DMS 273 (cell line): ENCODE results near the gene OR13C8.
"Not testable (repeated sequence)": the region's sequence is repeated elsewhere in the genome, so short reads cannot be mapped to it uniquely, and the experiment has no call there.

ENCODE experiments used
- DNase-seq: peaks from one replicate; lab custom pipeline; 2025; ENCODE audit not compliant: unreplicated experiment; lab: John Stamatoyannopoulos, UW

The OR13C8 gene, protein sequence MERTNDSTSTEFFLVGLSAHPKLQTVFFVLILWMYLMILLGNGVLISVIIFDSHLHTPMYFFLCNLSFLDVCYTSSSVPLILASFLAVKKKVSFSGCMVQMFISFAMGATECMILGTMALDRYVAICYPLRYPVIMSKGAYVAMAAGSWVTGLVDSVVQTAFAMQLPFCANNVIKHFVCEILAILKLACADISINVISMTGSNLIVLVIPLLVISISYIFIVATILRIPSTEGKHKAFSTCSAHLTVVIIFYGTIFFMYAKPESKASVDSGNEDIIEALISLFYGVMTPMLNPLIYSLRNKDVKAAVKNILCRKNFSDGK

GRCh38 chr9:104568868-104569267 is at the start of gene OR13C8:
Gene OR13C8 (plus strand): TSS chr9:104569168. CDS start chr9:104569168, 0 bp downstream.
- DNase-seq, result no peak

- not testable (repeated sequence) for DNase-seq
Observed at GRCh38 chr9:104520241-104520640, 48.7 kb upstream of the OR13C8 start.

DNA sequence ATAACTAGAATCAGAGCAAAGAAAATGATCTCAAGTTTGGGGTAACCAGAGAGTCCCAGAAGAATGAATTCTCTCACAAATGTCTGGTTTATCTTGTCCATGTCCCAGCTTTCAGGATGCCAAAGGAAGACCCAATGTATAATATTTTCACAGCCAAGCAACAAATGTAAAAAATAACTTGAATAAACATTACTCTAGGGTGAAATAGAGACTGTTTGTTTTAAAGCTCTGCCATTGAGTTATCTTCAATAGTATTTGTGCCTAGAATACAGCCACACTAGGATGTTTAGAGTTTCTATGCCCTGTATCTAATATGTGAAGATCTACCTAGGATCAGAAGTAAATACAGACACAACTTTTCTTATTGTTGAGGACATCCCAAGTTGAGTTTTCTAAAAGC is 41.9 kb upstream of the OR13C8 start, which contains the start of gene OR13C4:
Gene OR13C4, minus strand, starts transcription at position 101 of the 400 bp plus-strand sequence. Its CDS starts 0 bp downstream, at position 101.
- no peak for DNase-seq

DNA sequence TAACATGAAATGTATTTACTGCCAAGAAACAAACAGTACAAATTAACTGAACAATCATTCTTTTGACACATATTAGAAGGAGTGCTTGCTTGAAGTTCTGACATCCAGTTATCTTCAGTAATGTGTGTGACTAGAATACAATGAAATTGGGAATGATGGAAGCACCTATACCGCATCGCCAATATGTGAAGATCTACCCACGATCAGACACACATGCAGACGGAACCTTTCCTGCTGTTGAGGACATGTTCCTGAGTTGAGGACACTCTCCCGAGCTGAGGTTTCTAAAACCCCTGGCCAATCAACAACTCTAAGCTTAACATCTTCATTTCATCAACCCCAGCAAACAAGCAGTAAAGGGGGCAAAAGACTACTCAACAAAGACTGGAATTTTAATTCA is 32.2 kb upstream of the OR13C8 start, which contains the start of gene OR13C3:
Gene OR13C3, minus strand, starts transcription at position 101 of the 400 bp plus-strand sequence. CDS start 133 bp downstream, outside the sequence.
- no peak for DNase-seq

DNA sequence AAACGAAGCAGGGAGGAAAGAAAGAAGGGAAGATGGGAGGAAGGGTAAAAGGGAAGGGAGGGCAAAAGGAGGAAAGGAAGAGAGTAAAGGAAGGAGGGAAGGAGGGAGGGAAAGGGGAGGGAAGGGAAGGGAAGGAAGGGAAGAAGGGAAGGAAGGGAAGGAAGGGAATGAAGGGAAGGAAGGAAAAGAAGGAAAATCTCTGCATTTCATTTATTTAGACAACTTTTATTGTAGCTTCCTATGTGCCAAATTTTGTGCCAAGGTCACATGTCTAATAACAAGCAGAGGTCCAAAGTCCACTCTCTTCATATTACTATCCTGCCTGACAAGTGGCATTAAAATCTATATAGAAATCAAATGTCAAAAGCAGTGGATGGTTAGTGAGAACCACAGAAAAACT is 29.7 kb upstream of the OR13C8 start:
- no peak for DNase-seq

- no peak for DNase-seq
Observed at GRCh38 chr9:104544644-104545043, 24.3 kb upstream of the OR13C8 start.

GRCh38 chr9:104553261-104553660 is 15.7 kb upstream of the OR13C8 start:
- DNase-seq, result no peak

- DNase-seq, result no peak
Observed at GRCh38 chr9:104555521-104555920, 13.4 kb upstream of the OR13C8 start.

- DNase-seq, result no peak
Observed at GRCh38 chr9:104556830-104557634, 11.9 kb upstream of the OR13C8 start.

- DNase-seq, result no peak
Observed at GRCh38 chr9:104564358-104564757, 4.6 kb upstream of the OR13C8 start.

DNA sequence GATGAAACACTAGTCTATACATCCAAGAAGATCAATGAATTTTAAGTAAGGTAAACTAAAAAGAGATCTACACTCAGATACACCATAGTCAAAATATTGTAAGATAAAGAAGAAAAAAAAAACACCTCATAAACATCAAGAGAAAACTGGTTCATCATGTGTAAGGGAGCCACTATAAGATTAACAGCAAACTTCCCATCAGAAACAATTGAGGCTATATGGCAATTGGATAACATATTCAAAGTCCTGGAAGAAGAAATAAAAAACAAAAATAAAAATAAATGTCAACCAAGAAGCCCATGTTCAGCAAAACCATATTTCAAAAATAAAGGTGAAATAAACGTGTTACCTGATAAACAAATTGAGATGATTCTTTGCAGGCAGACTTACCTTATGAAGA is 3.6 kb downstream of the OR13C8 start:
- no peak for DNase-seq

DNA sequence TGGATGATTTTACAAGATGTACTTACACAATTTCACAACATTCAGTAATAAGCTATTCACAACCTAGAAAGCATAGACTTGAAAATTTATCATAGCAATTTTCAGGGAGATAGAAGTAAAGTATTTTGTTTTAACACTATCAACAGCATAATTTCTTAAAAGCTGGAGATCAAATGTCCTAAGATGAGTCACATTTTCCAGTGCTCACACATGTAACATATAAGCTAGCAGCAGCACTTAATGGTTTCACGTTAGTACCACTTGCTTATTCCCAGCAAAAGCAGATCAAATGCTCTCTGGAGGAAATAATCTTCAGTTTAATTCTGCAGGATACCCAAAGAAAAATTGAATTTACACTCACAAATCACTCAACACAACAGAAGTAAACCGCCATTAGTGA is 6.5 kb downstream of the OR13C8 start:
- no peak for DNase-seq

DNA sequence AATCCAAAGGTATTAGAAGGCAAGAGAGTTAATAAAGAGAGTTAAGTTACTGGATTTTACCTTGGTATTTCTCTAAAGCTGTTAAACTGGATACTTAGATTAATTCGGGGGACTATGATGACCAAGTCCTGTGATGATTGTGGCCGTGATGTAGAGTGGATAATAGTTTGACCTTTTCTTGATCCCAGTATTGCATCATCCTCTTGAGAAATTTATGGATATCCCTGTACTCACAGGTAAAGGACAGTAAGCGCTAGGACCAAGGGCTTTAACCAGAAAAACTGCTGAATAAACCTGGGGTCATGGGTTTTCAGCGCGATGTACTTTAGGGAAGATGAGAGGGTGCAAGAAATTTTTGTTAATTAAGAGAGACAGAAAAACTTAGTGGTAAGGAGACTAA is 8.3 kb downstream of the OR13C8 start:
- no peak for DNase-seq

DNA sequence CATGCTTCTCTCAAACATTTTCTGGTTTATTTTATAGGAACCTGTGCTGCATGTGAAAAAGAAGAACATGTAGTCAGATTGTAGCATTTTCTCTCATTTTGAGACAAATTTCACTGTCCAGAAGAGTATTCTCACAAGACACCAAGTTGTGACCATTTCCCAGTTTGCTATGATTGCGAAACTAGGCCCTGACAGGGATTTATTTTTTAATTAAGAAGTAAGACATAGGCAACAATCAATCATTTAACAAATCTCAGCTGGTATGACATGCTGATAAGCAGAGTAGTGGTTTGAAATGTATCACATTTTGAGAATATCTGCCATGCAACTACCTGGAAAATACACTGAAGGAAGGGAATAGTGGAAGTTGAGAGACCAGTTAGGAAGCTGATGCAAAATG is 11.6 kb downstream of the OR13C8 start:
- no peak for DNase-seq

DNA sequence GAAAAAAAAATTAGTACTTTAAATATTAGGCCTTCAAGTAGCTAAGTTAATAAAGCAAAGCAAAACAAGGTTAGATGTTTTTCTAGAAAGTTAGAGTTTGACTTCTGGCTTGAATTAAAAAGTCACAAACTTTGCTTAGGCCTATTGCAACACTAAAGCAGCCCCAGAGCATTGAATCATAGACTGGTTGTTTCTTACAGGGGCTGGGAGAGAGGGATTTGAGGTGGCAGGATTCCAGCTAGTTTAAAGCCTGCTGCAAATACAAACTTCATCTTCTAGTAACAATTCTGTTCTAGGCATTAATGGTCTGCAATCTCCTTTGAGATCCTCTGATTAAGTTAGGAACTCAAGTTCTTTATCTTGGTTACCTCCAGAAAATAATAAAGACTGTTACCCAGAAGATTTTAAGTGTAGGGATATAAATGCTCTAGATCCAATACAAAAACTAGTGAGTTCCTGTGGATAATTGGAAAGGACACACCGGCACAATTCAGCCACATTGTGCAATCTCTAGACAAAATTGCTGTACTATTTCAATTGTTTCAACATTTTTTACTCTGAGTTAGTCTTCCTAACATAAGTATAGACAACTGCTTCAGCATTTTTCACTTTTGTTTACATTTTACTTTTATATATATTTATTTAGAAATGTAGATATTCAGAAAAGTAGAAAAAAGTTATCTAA is 17.7 kb downstream of the OR13C8 start:
- DNase-seq, result no peak

- no peak for DNase-seq
Observed at GRCh38 chr9:104589626-104590025, 20.7 kb downstream of the OR13C8 start.

DNA sequence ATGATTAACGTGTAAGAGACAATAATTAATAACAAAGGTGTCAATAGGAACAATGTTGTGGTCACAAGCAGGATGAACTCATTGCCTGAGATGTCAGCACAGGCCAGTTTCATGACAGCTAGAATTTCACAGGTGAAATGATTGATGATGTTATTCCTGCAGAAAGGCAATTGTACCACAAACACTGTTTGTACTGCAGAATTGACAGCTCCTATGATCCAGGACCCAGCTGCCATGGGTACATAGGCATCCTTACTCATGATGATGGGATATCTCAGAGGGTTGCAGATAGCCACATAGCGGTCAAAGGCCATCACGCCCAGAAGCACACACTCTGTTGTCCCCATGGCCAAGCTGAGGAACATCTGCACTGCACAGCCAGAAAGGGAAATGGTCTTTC is 29.8 kb downstream of the OR13C8 start:
- DNase-seq, result not testable (repeated sequence)

DNA sequence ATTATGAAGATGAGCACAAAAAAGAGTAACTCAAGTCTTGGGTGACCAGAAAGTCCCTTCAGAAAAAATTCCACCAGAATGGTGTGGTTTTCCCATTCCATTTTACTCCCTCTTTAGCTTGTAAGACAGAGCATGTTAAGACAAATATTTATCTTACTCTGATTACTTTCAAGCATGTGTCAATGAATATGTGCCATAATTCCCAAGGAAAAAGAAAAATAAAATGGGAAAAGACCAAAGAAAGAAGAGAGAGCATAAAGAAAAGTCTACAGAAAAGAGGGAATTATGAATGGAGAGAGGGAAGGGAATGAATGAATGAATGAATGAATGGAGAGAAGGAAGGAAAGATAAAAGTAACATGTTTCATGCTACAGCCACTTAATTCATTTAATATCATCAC is 30.3 kb downstream of the OR13C8 start, which contains the start of gene OR13C5:
Gene OR13C5, minus strand, starts transcription at position 101 of the 400 bp plus-strand sequence. Its CDS starts 0 bp downstream, at position 101.
- not testable (repeated sequence) for DNase-seq

- no peak for DNase-seq
Observed at GRCh38 chr9:104604801-104605200, 35.8 kb downstream of the OR13C8 start.

- DNase-seq, result not testable (repeated sequence)
Observed at GRCh38 chr9:104605527-104605926, 36.6 kb downstream of the OR13C8 start, which contains the start of gene OR13C2. Gene OR13C2 (minus strand): TSS chr9:104605627. CDS start chr9:104605627, 0 bp downstream.

DNA sequence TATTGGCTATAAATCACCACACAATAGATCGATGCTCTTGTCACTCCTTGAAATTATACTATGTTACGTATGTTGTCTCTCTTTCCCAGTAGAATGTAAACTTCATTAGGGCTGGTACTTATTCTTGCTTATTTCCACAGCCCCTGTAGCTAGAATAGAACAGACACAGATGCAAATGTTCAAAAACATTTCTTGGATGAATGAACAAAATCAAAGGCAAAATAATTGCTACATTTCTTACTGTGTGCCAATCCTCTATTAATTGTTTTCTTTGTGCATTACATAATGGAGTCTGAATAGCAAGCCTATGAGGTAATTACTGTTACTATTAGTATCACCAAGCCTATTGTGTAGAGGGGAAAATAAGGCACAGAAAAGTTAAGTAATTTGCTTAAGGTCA is 37.2 kb downstream of the OR13C8 start:
- no peak for DNase-seq
